Activated T-helper 17 cell treated with anti-CD3 and anti-CD28 coated beads, Interleukin-2, amount 50 U/mL, for 72 hours (primary cell): ENCODE data around the gene SORBS2. TPM values are rescaled to one million over a fixed set of nuclear protein-coding genes. Genes with fewer than 3 reads are reported as not detected.

ENCODE experiments used
- ATAC-seq: fragments of 150-1000 bp; cut with Tn5 transposase; replicated peaks from 2 replicates; pipeline ENCODE4 v1.10.0; 2021; ENCODE audit warnings: mild to moderate bottlenecking, moderate library complexity
- H3K27ac Mint-ChIP-seq: one replicate; pipeline ENCODE4 v1.8.0; 2022; ENCODE audit warnings: mixed read lengths
- H3K27me3 Mint-ChIP-seq: one replicate; pipeline ENCODE4 v1.8.0; 2022; ENCODE audit warnings: mixed read lengths
- H3K36me3 Mint-ChIP-seq: one replicate; pipeline ENCODE4 v1.8.0; 2022; ENCODE audit warnings: low read depth, mild to moderate bottlenecking, mixed read lengths
- H3K4me1 Mint-ChIP-seq: one replicate; pipeline ENCODE4 v1.8.0; 2022; ENCODE audit warnings: mixed read lengths
- H3K4me3 Mint-ChIP-seq: one replicate; pipeline ENCODE4 v1.8.0; 2022; ENCODE audit warnings: mild to moderate bottlenecking, mixed read lengths
- H3K9me3 Mint-ChIP-seq: one replicate; pipeline ENCODE4 v1.8.0; 2022; ENCODE audit warnings: mixed read lengths
- total RNA-seq, 2 donors: library from RNA; stranded (reverse); gene quantifications; one replicate each; pipeline ENCODE4 v1.2.3, GENCODE V29; 2022

SORBS2 gene
- total RNA-seq, 2 donors from 2014 or later = not detected

GRCh38 chr4:185839194-185839712 lies 27.3 kb upstream of the SORBS2 start:
- Mint-ChIP-seq H3K4me3 (no peak overlapping the region), H3K4me1 (no peaks in the 10 kb centered on the region), H3K9me3 (peaks cover 3% of the 10 kb centered on the region), H3K27me3 (peaks cover 3% of the 10 kb centered on the region), H3K36me3 (no peaks in the 10 kb centered on the region), H3K27ac (no peak overlapping the region)
- peak; percentile 60 for ATAC-seq

DNA sequence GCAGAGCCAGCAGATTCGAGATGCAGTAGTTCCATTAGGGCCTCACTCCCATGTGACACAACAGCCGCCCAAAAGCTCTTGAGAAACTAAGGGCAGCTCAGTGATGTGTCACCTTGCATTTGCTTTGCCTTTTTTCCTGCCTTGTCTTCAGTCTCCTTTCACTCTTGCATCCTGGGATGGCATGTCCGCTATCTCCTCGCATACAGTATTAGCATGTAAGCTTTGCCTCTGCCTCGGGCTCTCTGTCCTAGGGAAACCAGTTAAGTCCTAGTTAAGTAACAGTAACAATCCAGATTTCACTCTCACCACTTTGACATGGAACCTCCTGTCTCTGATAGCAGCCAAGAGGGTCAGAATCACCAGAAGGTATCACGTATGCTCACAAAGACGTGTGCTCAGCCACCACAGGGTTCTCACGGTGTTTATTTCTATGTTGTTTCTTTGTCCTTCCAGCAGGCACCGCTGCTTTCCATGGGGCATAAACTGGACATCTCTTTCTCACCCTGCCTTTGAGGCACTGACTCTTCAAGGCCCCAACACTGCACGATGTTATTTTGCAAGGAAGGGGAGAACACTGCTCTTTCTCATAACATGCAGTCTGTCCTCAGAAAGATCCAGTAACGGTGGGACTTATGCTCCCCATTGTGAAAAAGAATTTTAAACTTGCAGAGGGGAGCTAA lies 26.7 kb upstream of the SORBS2 start:
- Mint-ChIP-seq H3K27ac (no peak overlapping the region), H3K36me3 (no peaks in the 10 kb centered on the region), H3K4me1 (no peaks in the 10 kb centered on the region), H3K9me3 (peaks cover 3% of the 10 kb centered on the region), H3K4me3 (no peak overlapping the region), H3K27me3 (peaks cover 6% of the 10 kb centered on the region)
- no peak for ATAC-seq

GRCh38 chr4:185838104-185838452 lies 26.1 kb upstream of the SORBS2 start:
- no peak for ATAC-seq
- H3K4me1 Mint-ChIP-seq = no peaks in the 10 kb centered on the region
- H3K36me3 Mint-ChIP-seq = no peaks in the 10 kb centered on the region
- H3K27me3 Mint-ChIP-seq = peaks cover 6% of the 10 kb centered on the region
- H3K27ac Mint-ChIP-seq = no peak overlapping the region
- peaks cover 3% of the 10 kb centered on the region for H3K9me3 Mint-ChIP-seq
- no peak overlapping the region for H3K4me3 Mint-ChIP-seq

DNA sequence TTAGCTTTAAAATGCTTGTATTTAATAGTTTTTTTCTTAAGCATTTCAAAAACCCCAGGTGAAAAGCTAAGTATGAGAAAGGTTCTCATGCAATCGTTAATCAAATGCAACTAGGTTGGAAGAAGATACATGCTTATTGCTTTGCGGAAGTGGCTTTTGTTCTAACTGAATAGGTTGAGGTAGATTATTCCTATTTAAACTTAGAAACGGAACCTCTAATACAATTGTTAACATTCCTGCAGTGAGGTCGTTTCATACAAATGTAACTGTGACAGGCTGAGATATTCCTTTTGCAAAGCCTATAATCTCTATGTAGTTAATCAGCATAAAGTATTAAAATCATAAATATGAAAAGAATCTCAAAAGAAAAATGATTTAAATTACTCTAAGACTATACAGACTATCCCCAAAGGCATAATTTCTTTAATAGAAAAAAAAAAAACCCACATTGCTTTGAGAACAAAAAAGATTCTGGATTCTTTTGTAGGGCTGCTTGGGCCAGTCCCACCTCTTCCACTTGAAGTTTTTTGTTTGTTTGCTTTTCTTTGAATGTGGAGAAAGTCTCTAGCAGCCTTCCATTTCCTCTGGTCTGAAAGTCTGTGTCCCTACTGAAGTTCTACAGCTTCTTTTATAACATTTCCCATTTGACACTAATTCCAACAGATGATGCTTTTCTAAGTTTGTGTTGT lies 25.6 kb upstream of the SORBS2 start:
- H3K4me1 Mint-ChIP-seq = no peaks in the 10 kb centered on the region
- H3K27me3 Mint-ChIP-seq = peaks cover 6% of the 10 kb centered on the region
- H3K4me3 Mint-ChIP-seq = no peak overlapping the region
- peaks cover 3% of the 10 kb centered on the region for H3K9me3 Mint-ChIP-seq
- H3K36me3 Mint-ChIP-seq = no peaks in the 10 kb centered on the region
- no peak overlapping the region for H3K27ac Mint-ChIP-seq
- ATAC-seq = no peak

- no peak for ATAC-seq
- Mint-ChIP-seq H3K9me3 (no peaks in the 10 kb centered on the region), H3K4me1 (no peaks in the 10 kb centered on the region), H3K4me3 (no peak overlapping the region), H3K36me3 (no peaks in the 10 kb centered on the region), H3K27me3 (peaks cover 3% of the 10 kb centered on the region), H3K27ac (no peak overlapping the region)
Measured at GRCh38 chr4:185836241-185837084, 24.5 kb upstream of the SORBS2 start.

- Mint-ChIP-seq H3K4me1 (no peaks in the 10 kb centered on the region), H3K27ac (no peak overlapping the region), H3K4me3 (no peak overlapping the region), H3K36me3 (no peaks in the 10 kb centered on the region), H3K9me3 (no peaks in the 10 kb centered on the region), H3K27me3 (peaks cover 5% of the 10 kb centered on the region)
- ATAC-seq = no peak
Measured at GRCh38 chr4:185835814-185836213, 23.8 kb upstream of the SORBS2 start.

DNA sequence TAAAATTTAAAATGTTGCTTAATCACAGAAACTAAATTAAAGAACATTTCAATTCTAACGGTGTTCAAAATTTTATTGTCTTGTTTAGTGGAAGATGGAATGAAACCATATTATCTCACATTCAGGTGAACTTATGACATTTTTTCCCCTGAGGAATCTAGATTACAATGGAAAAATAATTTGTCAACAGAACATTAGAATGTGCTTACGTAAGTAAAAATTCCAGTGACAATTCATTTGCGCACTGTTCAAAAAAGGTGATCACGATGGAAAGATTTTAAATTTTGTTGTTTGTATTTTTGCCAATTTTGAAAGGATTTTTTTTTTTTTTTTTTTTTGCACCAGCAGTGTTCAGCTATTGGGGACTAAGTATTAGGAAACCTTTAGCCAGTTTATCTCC lies 23.3 kb upstream of the SORBS2 start:
- Mint-ChIP-seq H3K4me1 (no peaks in the 10 kb centered on the region), H3K4me3 (no peak overlapping the region), H3K36me3 (no peaks in the 10 kb centered on the region), H3K9me3 (no peaks in the 10 kb centered on the region), H3K27me3 (peaks cover 7% of the 10 kb centered on the region), H3K27ac (no peak overlapping the region)
- ATAC-seq = no peak

- H3K36me3 Mint-ChIP-seq = no peaks in the 10 kb centered on the region
- no peaks in the 10 kb centered on the region for H3K9me3 Mint-ChIP-seq
- H3K27ac Mint-ChIP-seq = no peak overlapping the region
- H3K4me3 Mint-ChIP-seq = no peak overlapping the region
- ATAC-seq = no peak
- peaks cover 7% of the 10 kb centered on the region for H3K27me3 Mint-ChIP-seq
- H3K4me1 Mint-ChIP-seq = no peaks in the 10 kb centered on the region
Measured at GRCh38 chr4:185834778-185835177, 22.8 kb upstream of the SORBS2 start.

DNA sequence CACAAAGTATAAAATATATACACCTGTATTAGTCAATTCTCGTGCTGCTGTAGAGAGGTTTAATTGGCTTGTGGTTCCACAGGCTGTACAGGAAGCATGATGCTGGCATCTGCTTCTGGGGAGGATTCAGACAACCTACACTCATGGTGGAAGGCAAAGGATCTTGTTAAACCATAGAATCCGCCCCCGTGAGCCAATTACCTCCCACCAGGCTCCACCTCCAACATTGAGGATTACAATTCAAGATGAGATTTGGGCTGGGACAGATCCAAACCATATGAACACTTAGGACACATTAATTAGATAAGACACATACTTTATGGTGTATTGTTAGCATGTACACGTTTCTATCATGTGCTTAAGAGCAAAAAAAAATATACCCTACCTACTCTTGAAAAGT lies 22.1 kb upstream of the SORBS2 start:
- Mint-ChIP-seq H3K36me3 (no peaks in the 10 kb centered on the region), H3K9me3 (no peaks in the 10 kb centered on the region), H3K4me1 (no peaks in the 10 kb centered on the region), H3K27ac (no peak overlapping the region), H3K4me3 (no peak overlapping the region), H3K27me3 (peaks cover 7% of the 10 kb centered on the region)
- no peak for ATAC-seq

DNA sequence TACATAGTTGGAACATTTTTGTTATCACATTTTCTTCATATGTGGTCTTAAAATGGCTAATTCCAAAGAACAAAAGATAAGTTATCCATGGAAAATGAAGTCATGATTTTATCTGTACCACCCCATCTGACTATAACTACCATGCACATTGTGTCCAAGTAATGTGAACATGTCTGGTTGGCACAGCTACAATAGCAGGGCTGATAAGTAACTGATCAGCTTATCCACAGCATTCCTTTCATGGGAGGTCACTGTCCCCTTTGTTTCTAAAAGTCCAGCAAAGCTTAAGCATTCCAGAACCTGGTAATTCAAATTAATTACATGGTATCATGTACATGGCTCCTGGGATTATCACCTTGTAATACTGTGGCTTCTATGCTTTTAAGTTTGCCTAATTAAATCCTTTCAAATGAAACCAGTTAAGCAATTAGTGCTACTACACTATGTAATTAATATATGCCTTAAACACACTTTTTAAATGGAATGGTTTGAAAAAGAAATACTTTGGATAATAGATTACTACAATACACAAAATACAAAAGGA lies 21.1 kb upstream of the SORBS2 start:
- no peaks in the 10 kb centered on the region for H3K9me3 Mint-ChIP-seq
- ATAC-seq = no peak
- no peak overlapping the region for H3K4me3 Mint-ChIP-seq
- no peaks in the 10 kb centered on the region for H3K4me1 Mint-ChIP-seq
- peaks cover 7% of the 10 kb centered on the region for H3K27me3 Mint-ChIP-seq
- H3K36me3 Mint-ChIP-seq = no peaks in the 10 kb centered on the region
- no peak overlapping the region for H3K27ac Mint-ChIP-seq

- no peak for ATAC-seq
- Mint-ChIP-seq H3K4me1 (no peaks in the 10 kb centered on the region), H3K4me3 (no peak overlapping the region), H3K9me3 (no peaks in the 10 kb centered on the region), H3K36me3 (no peaks in the 10 kb centered on the region), H3K27me3 (peaks cover 7% of the 10 kb centered on the region), H3K27ac (no peak overlapping the region)
Measured at GRCh38 chr4:185831125-185831815, 19.3 kb upstream of the SORBS2 start.

- no peaks in the 10 kb centered on the region for H3K4me1 Mint-ChIP-seq
- H3K4me3 Mint-ChIP-seq = no peak overlapping the region
- ATAC-seq = no peak
- no peaks in the 10 kb centered on the region for H3K36me3 Mint-ChIP-seq
- no peak overlapping the region for H3K27ac Mint-ChIP-seq
- peaks cover 7% of the 10 kb centered on the region for H3K27me3 Mint-ChIP-seq
- no peaks in the 10 kb centered on the region for H3K9me3 Mint-ChIP-seq
Measured at GRCh38 chr4:185830263-185830994, 18.4 kb upstream of the SORBS2 start.

- H3K9me3 Mint-ChIP-seq = no peaks in the 10 kb centered on the region
Measured at GRCh38 chr4:185826381-185826780, 14.4 kb upstream of the SORBS2 start.

More at GRCh38 chr4:185826381-185826780, 14.4 kb upstream of the SORBS2 start:
- no peak overlapping the region for H3K27ac Mint-ChIP-seq
- H3K4me1 Mint-ChIP-seq = no peaks in the 10 kb centered on the region
- ATAC-seq = no peak
- H3K27me3 Mint-ChIP-seq = peaks cover 4% of the 10 kb centered on the region
- no peaks in the 10 kb centered on the region for H3K36me3 Mint-ChIP-seq
- no peak overlapping the region for H3K4me3 Mint-ChIP-seq
